Activated CD4-positive, alpha-beta T cell treated with anti-CD3 and anti-CD28 coated beads for 4 hours (primary cell): ENCODE data around the gene SPP1.
"Not testable (repeated sequence)": the region's sequence is repeated elsewhere in the genome, so short reads cannot be mapped to it uniquely, and the experiment has no call there.

Experiments used
- DNase-seq, 2 donors: peaks; one replicate each; pipeline ENCODE4 v3.0.0-alpha.2; 2020

Gene SPP1

GRCh38 chr4:87975466-87975865, at the start of gene SPP1:
Gene SPP1, plus strand, starts transcription at chr4:87975714. Its CDS starts 1,182 bp downstream, at chr4:87976896.
- peak in 1 of 2 donors; percentile 4 for DNase-seq

DNA sequence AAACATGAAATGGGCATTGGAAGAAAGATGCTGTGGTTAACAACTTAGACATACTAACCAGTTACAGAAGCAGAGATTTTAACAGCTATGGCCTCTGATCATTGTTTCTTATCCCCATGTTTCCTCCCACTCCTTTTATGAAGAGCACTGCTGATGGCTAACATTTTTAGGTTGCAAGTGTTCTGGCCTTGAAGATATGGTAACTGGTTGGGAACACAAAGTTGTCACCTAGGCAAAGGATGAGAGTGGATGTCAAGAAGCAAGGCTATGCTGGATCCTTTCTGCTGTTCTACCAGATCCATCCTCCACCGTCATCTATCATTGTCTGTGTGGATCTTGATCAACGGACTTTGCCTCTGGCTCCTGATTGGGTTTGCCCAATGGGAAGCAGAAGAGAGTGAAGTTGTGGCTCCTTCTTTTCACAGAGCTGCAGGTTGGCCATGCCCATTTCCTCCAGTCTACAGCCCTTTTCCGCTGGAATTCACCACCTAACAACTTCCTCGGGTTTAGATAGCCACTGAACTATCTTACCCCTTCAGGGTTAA, 48.9 kb upstream of the SPP1 start:
- DNase-seq: no peak

DNA sequence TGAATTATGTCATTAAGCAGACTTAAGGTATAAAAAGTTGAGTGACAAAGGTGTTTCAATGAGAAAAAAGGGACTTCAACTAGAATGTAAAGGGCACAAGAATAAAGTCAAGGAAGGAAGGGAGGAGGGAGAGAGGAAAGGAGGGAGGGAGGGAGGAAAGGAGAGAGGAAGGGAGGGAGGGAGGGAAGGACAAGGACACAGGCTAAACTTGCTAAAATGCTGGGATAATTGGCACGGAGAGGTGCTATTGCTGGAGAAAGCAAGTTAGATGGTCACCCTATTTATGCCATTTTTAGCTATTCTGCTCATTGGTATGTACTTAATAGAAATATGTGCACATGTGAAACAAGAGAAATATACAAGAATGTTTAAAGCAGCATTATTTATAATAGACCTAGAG, 44.9 kb upstream of the SPP1 start:
- DNase-seq: no peak

- DNase-seq: no peak
These were observed 43.6 kb upstream of the SPP1 start for GRCh38 chr4:87931932-87932331.

- no peak for DNase-seq
These were observed 42.8 kb upstream of the SPP1 start for GRCh38 chr4:87932718-87933141.

DNA sequence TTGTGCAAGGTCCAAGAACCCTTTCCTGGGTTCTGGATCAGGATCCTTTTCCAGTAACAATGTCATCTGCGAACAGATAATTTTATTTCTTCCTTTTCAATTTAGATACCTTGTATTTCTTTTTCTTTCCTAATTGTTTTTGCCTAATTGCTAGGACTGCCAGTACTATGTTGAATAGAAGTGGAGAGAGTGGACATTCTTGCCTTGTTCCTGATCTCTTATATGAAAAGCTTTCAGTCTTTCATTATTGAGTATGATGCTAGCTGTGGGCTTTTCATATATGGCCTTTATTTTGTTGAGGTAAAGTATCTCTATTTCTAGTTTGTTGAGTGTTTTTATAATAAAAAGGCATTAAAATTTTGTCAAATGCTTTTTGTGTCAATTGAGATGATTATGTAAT, 42.2 kb upstream of the SPP1 start:
- no peak for DNase-seq

DNA sequence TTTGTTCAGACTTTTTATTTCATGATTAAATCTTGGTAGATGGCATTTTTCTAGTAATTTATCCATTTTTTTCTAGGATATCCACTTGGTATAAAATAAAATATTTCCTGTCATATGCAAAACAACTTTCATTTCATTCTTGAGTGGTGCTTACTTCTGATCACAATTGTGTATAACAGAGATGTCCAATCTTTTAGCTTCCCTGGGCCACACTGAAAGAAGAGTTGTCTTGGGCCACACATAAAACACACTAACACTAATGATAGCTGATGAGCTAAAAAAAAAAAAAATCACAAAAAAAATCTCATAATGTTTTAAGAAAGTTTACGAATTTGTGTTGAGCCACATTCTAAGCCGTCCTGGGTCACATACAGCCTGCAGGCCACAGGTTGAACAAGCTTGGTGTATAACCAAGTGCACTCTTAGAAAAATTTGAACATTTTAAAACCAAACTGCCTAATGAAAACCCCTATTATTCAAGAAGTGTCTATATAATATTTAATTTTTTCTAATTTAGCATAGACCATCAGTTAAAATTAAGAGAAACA, 41.3 kb upstream of the SPP1 start:
- no peak for DNase-seq

DNA sequence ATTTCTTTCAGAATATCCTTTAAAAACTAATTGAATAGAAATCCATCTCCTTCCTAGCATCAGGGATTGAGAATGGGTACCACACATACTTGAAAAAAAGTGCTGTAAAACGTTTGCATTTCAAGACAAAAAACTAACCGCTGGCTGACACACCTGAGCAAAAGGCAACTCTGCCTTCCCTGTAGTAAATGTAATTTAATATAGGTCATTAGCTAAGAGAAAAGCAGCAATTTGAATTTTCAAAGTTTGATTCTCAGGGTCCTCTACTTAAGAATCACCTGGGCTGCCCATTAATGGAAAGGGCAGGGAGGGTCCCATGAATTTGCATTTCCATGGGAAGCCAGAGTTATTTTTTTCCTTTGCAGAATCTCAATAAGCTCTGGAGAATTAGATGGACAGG, 40.5 kb upstream of the SPP1 start:
- DNase-seq: no peak

DNA sequence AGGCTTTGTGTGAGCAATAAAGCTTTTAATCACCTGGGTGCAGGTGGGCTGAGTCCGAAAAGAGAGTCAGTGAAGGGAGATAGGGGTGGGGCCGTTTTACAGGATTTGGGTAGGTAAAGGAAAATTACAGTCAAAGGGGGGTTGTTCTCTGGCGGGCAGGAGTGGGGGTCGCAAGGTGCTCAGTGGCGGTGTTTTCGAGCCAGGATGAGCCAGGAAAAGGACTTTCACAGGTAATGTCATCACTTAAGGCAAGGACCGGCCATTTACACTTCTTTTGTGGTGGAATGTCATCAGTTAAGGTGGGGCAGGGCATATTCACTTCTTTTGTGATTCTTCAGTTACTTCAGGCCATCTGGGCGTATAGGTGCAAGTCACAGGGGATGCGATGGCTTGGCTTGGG, 39.6 kb upstream of the SPP1 start:
- not testable (repeated sequence) for DNase-seq

DNA sequence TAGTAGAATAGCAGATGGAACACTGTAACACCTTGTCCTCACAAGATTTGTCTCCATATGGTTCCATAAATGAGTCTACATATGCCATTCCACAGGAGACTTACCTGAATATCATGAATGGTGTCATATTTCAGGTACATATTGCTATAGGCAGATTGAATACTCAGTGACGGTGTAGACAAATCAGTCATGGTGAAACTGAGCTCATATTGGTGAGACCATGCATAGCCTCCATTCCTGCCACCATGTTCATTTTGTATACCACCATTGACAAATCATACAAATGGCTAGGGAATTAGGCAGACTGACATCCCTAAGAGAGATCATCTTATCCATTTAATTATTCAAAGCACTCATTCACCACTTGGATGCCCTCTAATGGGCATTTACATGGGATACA, 38.0 kb upstream of the SPP1 start:
- DNase-seq: no peak

DNA sequence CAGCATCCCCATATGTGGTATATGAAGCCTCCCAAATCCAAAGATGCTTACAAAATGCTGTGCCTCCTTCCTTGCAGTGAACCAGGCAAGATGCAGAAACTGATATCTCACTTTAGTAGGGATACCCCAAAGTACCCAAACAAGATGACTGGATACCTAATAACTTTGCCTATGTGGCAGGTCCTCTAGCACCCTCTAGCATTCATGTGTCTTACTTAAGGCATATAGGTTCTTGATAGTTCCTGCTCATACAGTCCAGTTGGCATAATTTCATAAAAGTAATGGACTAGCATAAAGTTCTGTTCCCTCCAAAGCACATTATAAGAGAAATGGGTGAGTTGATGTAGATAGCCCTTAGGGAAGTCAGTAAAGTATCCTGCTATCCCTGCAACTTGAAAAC, 36.8 kb upstream of the SPP1 start:
- DNase-seq: no peak

GRCh38 chr4:87939978-87940690, 35.4 kb upstream of the SPP1 start:
- DNase-seq: no peak

DNA sequence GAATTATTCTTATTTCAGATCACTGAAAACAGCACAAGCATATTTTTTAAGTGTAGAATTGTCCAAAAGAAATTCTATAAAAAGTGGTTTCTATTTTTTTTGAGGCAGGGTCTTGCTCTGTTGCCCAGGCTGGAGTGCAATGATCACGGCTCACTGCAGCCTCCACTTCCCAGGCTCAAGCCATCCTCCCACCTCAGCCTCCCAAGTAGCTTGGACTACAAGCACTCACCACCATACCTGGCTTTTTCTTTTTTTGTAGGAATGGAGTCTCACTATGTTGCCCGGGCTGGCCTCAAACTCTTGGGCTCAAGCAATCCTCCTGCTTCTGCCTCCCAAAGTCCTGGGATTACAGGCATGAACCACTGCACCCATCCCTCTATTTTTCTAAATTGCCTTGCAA, 34.7 kb upstream of the SPP1 start:
- DNase-seq: not testable (repeated sequence)

DNA sequence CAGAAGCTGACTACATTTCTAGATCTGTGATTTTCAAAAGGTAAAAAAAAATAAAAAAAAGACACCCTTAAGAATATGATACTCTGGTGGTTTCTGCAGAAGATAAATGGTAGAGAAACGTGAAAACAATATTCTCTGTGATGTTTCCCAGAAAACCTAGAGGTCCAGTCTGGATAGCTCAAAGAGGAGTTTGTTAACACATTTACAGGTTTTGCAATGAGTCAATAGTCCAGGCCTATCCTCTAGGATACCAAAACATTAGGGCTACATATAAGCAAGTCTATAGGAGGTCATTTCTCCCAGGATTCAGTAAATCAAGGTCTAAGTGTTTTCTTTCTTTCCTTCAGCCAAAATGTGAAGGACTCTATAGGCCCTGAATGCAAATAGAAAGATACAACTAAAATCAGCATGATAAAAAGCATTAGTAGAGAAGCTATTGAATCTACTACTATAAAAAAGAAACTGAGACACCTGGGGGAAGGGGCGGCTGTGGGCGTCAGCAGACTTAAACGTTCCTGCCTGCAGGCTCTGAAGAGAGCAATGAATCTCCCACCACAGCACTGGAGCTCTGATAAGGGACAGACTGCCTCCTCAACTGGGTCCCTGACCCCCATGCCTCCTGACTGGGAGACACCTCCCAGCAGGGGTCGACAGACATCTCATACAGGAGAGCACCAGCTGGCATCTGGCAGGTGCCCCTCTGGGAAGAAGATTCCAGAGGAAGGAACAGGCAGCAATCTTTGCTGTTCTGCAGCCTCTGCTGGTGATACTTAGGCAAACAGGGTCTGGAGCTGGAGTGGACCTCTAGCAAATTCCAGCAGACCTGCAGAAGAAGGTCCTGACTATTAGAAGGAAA, 33.7 kb upstream of the SPP1 start:
- no peak for DNase-seq

DNA sequence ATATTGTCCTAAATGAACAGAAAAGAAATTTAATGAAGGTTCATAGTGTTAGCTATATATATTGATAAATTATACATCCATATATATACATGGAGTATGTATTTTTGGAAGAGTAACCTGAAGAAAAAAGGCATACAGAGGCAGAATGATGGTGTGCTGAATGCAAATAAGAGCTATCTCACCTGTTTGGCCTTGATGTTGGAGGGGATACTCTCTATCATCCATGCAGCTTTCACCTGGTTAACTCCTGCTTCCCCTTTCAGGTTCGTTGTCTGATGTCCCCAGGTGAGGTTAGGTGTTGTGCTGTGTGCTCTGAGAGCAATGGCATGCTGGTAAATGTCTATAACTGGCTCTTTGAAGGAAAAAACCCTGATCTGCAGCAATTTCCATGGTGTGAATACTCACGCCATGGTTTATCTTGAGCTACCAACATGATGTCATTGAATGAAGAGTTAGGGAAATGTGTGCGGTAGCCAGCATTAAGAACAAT, 31.8 kb upstream of the SPP1 start:
- no peak for DNase-seq

DNA sequence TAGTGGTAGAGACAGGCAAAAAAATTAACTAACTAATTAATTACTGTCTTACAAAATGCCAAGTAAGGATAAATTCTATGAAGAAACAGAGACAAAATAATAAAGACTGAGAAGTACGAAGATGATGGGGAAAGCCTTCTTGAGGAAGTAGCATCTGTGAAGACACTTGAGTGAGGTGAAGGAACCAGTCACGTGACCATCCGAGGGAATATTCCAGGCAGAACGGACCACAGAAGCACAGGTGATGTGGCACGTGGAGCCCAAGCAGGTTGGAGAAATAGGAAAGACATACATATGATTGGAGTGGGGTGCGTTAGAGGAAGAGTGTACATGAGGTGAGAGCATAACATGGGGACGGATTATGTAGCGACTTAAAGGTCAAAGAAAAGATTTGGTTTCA, 30.5 kb upstream of the SPP1 start:
- no peak for DNase-seq

DNA sequence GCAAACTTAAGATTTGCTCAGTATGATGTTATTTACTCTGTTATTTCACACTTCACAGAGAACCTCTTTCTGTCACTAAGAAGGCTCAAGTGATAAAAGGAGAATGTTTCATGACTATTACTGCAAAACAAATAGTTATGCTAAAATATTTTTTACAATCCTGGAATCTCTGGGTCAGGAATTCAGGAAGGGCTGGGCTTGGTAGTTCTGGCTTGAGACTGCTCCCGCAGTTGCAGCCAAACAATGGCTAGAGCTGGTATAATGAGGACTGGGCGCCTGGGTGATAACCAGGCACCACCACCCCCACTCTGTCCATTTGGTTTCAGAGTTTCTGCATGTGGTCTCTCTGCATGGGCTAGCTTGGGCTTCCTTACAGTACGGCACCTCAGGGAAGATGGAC, 28.7 kb upstream of the SPP1 start:
- DNase-seq: no peak

DNA sequence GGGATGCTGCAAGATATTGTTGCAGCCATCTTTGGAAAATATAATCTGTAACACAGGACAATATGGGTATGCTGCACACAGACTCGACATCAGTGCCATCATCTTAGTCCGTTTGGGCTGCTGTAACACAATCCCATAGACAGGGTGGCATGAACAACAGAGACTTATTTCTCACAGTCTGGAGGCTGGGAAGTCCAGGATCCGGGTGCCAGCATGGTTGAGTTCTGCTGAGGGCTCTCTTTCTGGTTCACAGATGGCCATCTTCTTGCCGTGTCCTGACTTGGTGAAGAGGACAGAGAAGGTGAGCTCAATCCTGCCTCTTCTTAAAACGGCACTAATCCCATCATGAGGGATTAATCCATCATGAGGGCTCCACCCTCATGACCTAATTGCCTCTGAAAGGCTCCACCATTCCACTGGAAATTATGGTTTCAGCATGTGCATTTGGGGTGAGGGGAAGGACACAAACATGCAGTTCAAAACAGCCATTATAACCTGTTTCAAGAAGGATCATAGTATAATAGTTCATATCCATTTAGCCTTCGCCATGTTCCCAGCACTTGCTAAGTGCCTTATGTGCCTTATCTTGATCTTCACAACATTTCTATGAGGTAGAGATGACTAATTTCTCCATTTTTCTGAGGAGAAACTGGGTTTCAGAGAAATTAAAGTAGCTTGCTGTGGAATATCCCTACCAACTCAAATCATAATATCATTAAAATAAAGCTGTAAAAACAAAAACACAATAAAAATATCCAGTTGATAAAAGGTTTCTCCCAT, 27.9 kb upstream of the SPP1 start:
- no peak for DNase-seq

DNA sequence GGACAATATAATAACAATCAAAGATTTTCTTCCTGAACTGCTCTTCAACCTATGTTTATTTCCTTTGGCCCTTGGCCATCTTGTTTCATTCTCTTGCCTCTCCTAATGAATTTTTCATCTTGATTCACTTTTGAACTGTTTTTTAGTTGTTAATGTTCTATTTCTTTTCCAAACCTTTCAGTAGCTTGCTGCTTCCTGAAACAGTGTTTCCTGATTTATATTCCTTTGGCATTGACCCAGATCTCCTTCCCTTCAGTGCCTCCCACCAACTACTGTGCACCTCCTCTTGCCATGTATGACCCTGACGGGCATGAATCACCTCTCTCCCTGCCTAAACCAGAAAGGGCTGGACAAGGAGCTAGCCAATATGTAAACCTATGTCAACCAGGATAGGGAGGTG, 25.6 kb upstream of the SPP1 start:
- no peak for DNase-seq

DNA sequence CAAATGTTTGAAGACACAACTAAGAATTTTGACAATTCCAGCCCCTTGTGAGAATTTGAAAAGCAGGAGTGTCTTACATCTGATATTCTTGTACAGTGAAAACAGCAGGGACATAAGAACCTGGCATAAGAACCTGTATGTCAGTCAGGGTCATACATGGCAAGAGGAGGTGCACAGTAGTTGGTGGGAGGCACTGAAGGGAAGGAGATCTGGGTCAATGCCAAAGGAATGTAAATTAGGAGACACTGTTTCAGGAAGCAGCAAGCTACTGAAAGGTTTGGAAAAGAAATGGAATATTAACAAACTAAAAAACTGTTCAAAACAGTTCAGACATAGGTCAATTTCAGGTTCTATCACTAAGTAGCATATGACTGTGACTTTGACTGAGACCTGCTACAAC, 25.0 kb upstream of the SPP1 start:
- DNase-seq: no peak

- no peak for DNase-seq
These were observed 24.5 kb upstream of the SPP1 start for GRCh38 chr4:87950936-87951511.

- DNase-seq: no peak
These were observed 21.7 kb upstream of the SPP1 start for GRCh38 chr4:87953826-87954225.
